ENCODE measurements around the gene PAQR4. TPM values are rescaled to one million over a fixed set of nuclear protein-coding genes. Genes with fewer than 3 reads are reported as not detected.

The PAQR4 gene
- total RNA-seq, 4 donors from 2014 or later = 4.2 to 14.6 (median 10.2) TPM

DNA sequence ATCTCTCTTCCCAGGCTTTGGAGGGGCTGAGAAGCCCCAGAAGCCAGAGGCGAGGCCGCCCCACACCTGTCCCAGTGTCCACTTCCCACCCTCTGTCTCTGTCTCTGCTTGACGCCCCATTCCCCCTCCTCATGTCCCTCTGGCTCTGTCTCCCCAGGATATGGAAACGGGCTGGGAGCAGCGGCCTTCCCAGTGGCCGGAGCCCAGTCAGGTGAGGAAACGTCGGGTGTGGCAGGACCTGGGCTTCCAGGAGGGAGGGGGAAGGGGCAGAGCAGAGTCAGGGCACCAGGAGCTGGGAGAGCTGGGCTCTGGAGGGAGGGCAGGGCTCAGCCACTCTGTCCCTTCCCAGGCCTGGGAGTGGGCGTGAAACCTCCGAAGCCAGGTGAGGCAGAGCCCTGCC is 21.7 kb downstream of the PAQR4 start:
- DNase-seq (no peak), ATAC-seq (no peak)
- no peak overlapping the region for H3K27ac ChIP-seq
- H3K27me3 ChIP-seq = no peaks in the 10 kb centered on the region
- no peaks in the 10 kb centered on the region for H3K9me3 ChIP-seq
- intact Hi-C loops (cut with DNase I; ENCODE audit: low total_unique reads) (no loop called here), in situ Hi-C loops (cut with MboI; ENCODE audit: low sequenced_read_pairs in 4 of 4) (no loop called here)
- peaks cover 2 to 9% of the 10 kb centered on the region in 2 donors for H3K4me1 ChIP-seq
- no peak overlapping the region for H3K4me3 ChIP-seq
- H3K36me3 ChIP-seq = no peaks in the 10 kb centered on the region
- TF ChIP-seq, protein P1, sequence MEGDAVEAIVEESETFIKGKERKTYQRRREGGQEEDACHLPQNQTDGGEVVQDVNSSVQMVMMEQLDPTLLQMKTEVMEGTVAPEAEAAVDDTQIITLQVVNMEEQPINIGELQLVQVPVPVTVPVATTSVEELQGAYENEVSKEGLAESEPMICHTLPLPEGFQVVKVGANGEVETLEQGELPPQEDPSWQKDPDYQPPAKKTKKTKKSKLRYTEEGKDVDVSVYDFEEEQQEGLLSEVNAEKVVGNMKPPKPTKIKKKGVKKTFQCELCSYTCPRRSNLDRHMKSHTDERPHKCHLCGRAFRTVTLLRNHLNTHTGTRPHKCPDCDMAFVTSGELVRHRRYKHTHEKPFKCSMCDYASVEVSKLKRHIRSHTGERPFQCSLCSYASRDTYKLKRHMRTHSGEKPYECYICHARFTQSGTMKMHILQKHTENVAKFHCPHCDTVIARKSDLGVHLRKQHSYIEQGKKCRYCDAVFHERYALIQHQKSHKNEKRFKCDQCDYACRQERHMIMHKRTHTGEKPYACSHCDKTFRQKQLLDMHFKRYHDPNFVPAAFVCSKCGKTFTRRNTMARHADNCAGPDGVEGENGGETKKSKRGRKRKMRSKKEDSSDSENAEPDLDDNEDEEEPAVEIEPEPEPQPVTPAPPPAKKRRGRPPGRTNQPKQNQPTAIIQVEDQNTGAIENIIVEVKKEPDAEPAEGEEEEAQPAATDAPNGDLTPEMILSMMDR (IDR thresholded peaks at IDR 0.05 in 4 of 5, conservative IDR thresholded peaks at IDR 0.05 in 1 of 5) = no peak
- TF ChIP-seq POLR2A (IDR thresholded peaks at IDR 0.05) = no peak

DNA sequence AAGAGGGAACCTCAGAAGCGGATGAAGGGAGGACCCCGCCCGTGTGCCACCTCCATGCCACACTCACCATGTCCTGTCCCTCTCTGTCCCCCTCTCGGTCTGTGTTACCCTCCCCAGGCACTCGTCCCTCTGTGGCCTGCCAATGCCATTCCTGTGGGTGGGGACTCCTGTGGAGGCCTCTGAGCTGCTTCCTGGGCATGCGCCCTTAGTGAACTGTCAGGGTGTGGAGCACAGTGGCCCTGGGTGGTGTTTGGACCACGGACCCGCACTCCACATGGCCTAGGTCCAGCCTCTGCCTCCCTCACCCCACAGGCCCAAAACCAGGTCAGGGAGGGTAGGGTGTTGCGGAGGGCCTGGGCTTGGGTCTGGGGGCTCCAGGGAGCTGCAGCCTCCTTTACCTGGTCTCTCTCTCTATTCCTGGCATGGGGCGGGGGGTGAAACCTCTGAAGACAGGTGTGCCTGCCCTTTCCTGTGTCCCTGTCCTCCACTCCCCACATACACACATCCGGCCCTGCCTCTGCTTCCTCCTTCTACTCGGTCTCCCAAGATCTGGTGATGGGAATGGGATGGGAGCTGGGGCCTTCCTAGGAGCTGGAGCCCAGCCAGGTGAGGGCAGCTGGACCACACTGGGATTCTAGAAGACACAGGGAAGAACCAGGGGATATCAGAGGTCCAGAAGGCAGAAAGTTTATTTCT is 22.6 kb downstream of the PAQR4 start:
- intact Hi-C loops (cut with DNase I; ENCODE audit: low total_unique reads) (no loop called here), in situ Hi-C loops (cut with MboI; ENCODE audit: low sequenced_read_pairs in 4 of 4) (no loop called here)
- DNase-seq (no peak), ATAC-seq (no peak)
- H3K4me1 ChIP-seq = peaks cover 0 to under 1% of the 10 kb centered on the region in 2 donors
- no peak overlapping the region for H3K27ac ChIP-seq
- no peak for TF ChIP-seq POLR2A (IDR thresholded peaks at IDR 0.05)
- TF ChIP-seq, protein P1 (IDR thresholded peaks at IDR 0.05 in 4 of 5, conservative IDR thresholded peaks at IDR 0.05 in 1 of 5) = no peak
- no peaks in the 10 kb centered on the region for H3K27me3 ChIP-seq
- no peak overlapping the region for H3K4me3 ChIP-seq
- no peaks in the 10 kb centered on the region for H3K36me3 ChIP-seq
- no peaks in the 10 kb centered on the region for H3K9me3 ChIP-seq

DNA sequence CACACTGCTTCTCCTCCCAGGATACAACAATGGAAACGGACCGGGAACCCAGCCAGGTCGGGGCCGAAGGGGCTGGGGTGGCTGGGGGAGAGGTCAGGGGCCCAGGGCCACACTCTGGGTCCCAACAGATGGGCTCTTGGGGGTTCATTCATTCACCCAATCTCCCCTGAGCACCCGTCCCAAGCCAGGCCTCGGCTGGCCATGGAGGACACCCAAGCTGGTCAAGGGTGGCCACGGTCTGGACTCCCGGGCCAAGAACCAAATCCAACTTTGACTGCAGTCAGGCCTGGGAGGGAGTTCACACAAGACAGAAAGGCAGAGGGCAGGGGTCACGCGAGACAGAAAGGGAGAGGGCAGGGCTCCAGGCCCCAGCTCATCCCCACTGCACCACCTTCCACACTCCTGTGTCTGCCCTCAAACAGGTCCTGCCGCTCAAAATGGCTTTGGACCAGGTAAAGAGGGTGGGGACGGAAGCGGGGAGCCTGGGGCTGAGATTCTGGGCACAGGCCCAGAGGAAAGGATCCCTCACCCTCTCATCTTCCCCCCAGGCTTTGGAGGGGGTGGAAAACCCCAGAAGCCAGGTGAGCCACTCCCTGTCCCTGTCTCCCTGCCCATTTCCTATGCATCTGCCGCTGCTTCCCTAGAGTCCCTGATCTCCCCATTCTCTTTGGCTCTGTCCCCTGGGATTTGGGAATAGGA is 23.4 kb downstream of the PAQR4 start:
- H3K9me3 ChIP-seq = no peaks in the 10 kb centered on the region
- no peak overlapping the region for H3K4me3 ChIP-seq
- intact Hi-C loops (cut with DNase I; ENCODE audit: low total_unique reads) = no loop called here
- DNase-seq (no peak), ATAC-seq (no peak)
- H3K4me1 ChIP-seq = no peaks in the 10 kb centered on the region
- no peaks in the 10 kb centered on the region for H3K36me3 ChIP-seq
- TF ChIP-seq POLR2A (IDR thresholded peaks at IDR 0.05) = no peak
- TF ChIP-seq, protein P1 (IDR thresholded peaks at IDR 0.05 in 4 of 5, conservative IDR thresholded peaks at IDR 0.05 in 1 of 5) = no peak
- no peak overlapping the region for H3K27ac ChIP-seq
- no peaks in the 10 kb centered on the region for H3K27me3 ChIP-seq
- in situ Hi-C loops (cut with MboI; ENCODE audit: low sequenced_read_pairs in 4 of 4) = no loop called here

DNA sequence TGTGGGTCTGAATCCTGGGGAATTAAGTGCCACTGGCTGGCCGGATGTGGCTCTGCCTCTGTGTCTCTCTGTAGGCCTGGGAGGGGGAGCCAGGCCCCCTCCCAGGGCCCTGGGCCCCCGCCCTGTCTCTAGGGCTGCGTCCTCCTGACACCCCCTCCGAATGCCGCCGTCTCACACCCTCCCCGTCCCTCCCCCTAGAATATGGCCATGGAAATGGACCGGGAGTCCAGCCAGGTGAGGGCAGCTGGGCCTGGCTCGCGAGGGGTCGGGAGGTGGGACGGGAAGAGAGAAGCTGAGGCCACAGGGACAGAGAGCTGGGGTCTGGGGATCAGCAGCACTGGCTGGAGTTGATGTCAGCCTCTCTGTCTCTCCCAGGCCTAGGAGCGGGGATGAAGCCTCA is 27.1 kb downstream of the PAQR4 start:
- H3K4me1 ChIP-seq = no peaks in the 10 kb centered on the region
- no peak for TF ChIP-seq POLR2A (IDR thresholded peaks at IDR 0.05)
- TF ChIP-seq, protein P1 (IDR thresholded peaks at IDR 0.05 in 4 of 5, conservative IDR thresholded peaks at IDR 0.05 in 1 of 5) = no peak
- no peaks in the 10 kb centered on the region for H3K27me3 ChIP-seq
- intact Hi-C loops (cut with DNase I; ENCODE audit: low total_unique reads) = no loop called here
- no peak overlapping the region for H3K27ac ChIP-seq
- in situ Hi-C loops (cut with MboI; ENCODE audit: low sequenced_read_pairs in 4 of 4) = no loop called here
- no peaks in the 10 kb centered on the region for H3K9me3 ChIP-seq
- DNase-seq (no peak), ATAC-seq (no peak)
- H3K4me3 ChIP-seq = no peak overlapping the region
- no peaks in the 10 kb centered on the region for H3K36me3 ChIP-seq

All from gastrocnemius medialis (tissue), 4 donors.